UCSD-AML1 (cell line): Measurements from ENCODE around the gene GPATCH1.

Experiments used
- DNase-seq: peaks from one replicate; lab custom pipeline; 2025; ENCODE audit not compliant: unreplicated experiment; lab: John Stamatoyannopoulos, UW

GPATCH1 gene

DNA sequence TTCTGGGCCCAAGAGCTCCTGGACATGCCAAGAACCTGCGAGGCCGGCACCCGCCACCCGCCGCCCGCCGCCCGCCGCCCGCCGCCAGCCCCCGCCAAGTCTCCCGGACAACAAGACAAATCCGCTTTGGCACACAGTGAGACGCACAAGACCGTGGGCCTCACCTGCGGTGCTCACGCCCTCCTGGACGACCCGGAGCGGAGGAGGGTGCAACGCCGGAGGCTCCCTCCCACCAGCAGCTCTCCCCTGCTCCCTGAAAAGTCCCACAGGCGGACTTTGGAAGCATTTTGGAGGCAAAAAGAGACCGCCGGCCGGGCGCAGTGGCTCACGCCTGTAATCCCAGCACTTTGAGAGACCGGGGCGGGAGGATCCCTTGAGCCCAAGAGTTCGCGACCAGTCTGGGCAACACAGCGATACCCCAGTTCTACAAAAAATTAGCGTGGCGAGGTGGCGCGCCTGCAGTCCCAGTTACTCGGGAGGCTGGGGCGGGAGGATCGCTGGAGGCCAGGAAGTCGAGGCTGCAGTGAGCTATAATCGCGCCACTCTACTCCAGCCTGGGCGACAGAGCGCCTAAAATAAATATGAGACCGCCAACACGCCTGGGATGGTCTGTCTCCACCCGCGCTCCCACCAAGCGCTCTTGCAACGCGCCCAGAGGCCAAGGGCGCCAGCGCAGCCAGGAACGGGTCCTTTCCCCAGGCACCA, 17.1 kb upstream of the GPATCH1 start:
- no peak for DNase-seq

- DNase-seq: no peak
Observed at GRCh38 chr19:33064458-33064791, 16.6 kb upstream of the GPATCH1 start.

GRCh38 chr19:33064792-33065550, 16.0 kb upstream of the GPATCH1 start, which contains the start of gene RHPN2:
TSS of gene RHPN2 (minus strand) at chr19:33064888. CDS start at chr19:33064852, 36 bp downstream.
- peak; percentile 29 for DNase-seq

- no peak for DNase-seq
Observed at GRCh38 chr19:33066543-33066942, 14.4 kb upstream of the GPATCH1 start.

- DNase-seq: no peak
Observed at GRCh38 chr19:33067121-33067520, 13.9 kb upstream of the GPATCH1 start.

DNA sequence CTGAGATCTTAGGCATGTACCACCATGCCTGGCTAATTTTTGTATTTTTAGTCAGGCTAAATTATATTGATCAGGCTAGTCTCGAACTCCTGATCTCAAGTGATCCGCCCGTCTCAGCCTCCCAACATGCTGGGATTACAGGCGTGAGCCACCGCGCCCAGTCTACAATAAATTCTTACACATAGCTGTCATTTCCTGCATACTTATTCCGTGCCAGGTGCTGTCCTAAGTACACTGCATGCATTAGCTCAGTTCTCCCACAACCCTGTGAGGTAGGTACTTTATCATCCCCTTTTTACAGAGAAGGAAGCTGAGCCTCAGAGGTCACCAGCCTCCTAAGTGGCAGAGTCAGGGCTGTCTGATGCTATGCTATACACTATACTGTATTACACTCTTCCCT, 9.1 kb upstream of the GPATCH1 start:
- no peak for DNase-seq

- no peak for DNase-seq
Observed at GRCh38 chr19:33075519-33075918, 5.5 kb upstream of the GPATCH1 start.

GRCh38 chr19:33085570-33086128, 4.7 kb downstream of the GPATCH1 start:
- DNase-seq: no peak

DNA sequence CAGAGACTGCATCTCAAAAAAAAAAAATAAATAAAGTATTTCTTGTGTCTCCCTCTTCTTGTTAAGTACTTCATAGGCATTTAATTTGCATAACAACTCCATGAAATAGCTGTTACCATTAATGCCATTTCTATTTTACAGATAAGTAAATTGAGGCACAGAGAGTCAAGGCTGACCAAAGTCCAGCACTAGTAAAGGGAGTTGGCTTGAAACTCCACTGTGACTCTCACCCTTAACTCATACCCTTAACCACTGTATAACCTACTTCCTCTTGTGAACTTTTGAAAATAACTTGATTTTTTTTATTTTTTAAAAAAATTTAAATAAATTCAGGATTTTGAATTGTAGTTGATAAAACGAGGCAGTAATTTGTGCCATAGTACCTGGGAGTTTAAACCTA, 6.0 kb downstream of the GPATCH1 start:
- no peak for DNase-seq

DNA sequence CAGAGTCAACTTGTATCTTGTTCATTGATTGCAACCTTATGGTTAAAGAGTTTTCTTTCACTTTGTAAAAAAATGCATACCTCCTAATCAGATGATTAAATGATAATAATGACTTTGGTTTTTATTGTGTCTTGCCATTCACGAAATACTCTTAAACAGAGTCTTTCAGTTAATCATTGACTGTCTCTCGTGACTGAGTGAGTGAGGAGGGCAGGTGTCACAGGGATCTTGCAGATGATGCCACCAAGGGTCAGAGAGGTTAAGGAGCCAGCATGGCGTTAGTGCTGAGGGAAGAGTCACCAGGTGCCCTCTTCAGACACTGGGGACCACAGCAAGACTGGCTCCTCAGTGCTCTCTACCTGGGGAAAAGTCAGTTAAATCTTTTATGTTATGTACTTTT, 8.0 kb downstream of the GPATCH1 start:
- DNase-seq: no peak

DNA sequence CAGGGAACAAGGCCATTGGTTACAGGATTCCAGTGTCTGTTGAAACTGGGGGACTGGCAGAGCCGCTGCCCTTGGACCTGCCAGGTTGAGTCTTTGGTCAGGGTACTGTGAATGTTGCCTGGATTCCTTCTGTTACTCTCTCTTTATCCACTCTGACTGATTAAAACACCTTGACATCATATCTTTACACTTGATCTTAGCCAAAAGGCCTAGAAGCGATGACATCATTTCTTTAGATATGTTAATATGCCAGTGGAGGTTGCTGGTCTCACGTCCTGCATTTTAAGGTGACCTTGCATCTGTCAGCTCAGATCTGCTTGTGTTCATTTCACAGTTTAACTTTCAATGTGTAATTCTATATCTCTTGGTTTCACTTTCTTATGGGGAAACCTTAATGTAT, 9.2 kb downstream of the GPATCH1 start:
- no peak for DNase-seq

DNA sequence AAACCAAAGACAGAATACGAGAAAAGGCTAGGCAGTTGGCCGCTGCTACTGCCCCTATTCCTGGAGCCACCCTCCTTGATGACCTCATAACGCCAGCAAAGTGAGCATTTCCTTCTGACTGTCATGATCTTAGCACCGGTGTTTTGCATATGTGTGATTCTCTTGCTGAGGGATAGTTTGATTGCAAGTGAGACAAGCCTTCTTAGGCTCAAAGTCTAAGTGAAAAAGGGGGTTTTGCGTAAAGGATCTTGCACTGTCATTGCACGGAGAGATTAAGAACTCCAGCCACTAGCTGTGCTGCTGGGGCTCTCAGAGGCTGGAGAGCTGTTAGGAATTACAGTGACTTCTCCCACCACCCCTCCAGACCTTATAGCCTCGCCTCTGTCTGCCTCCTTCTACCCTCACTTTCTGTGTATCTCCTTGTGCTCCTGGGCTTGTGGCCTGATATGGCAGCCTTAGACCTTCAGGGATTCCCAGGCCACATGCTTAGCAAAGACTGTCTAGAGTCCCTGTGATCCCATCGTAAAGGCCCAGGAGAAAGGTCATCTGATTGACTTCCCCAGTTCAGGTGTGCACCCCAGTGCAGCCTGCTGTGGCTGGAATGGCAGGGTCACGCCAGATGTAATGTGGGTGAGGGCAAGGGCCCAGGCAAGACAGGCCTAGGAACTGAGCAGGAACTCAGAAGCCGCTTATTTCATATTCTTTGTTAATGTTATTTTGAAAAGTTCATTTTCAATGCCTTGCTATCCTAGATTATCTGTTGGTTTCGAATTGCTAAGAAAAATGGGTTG, 12.6 kb downstream of the GPATCH1 start:
- no peak for DNase-seq

DNA sequence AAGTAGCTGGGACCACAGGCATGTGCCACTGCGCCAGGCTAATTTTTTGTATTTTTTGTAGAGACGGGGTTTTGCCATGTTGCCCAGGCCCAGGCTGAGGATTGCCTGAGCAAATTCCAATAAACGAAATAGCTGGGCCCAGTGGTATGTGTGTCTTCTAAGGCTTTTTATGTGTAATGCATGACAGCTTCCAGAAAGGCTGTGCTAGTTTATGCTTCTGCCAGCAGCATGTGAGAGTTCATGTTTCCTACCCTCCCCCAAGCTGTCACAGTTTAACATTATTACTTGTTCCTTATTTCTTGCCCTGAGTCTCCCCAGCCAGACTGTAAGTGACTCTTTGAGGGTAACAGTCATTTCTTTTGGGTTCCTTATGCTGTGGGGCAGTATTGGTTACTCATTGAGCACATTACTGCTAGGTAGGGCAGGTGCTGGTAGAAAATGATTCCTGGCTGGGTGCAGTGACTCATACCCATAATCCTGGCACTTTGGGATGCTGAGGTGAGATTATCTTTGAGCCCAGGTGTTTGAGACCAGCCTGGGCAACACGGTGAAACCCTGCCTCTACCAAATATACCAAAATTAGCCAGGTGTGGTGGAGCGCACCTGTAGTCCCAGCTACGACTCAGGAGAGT, 13.6 kb downstream of the GPATCH1 start:
- DNase-seq: no peak

DNA sequence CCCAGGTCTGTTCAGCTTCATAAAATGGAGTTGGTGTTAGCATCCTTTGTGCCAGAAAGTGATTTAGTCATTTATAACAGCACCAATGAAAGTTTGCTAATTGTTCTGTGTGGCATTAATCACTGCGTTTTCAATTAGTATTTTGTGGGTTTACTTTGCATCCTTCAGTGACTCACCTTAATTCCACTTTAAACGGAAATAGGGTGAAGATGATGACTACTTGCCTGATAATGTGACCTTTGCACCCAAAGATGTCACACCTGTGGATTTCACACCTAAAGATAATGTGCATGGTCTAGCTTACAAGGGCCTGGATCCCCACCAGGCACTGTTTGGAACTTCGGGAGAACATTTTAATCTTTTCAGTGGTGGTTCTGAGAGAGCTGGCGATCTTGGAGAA, 15.0 kb downstream of the GPATCH1 start:
- DNase-seq: no peak

DNA sequence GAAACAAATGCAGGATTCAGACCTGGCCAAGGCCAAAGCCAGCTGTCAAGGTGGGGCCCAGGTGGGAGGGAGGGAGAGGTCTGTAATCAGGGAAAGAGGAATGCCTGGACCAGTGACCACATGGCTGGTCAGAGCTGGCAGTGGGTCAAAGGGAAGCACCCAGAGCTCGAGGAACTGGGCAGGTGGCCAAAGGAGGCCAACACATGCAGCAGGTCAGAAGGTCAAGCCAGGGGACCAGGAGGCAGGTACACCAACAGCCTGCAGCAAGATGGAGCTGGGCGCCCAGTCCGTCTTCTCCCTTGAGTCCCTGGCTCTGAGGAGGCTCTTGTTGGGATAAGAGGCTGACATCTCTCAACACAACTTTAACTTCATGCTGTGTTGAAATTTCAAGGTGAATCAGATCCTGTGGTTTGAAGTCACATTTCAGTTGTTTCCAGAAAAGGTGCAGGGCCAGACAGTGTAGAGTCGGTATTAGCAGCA, 17.1 kb downstream of the GPATCH1 start:
- DNase-seq: no peak

DNA sequence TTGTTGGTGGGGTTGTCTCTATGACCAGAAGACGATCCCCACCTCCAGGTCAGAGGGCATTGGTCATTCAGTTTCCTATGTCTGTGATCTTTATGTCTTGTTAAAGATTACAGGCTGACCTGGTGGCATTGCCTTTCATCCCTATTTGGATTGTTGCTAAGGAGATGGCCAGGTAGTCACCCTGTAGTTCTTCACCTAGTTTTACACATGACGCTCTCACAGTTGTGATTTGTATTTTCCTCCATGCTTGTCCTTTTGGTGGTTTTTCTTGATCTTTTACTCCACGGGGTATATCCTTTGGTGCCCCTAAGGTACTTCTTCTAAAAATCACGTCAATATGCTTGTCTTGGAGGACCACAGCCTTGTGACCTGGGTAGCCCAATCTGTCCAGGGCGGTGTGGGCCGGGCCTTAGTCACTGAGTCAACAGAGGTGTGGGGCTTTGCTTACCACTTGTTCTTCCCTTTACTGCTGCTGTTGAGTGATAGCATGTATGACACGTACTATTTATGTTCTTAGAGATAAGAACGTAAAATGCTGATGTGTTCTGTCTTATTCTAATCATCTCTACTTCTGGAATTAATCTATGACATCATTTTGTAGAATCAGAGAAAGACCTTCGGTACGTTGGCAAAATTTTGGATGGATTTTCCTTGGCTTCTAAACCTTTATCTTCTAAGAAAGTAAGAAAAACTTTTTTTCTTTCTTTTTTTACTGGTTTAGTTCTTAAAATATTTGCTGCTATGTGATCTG, 20.1 kb downstream of the GPATCH1 start:
- no peak for DNase-seq

DNA sequence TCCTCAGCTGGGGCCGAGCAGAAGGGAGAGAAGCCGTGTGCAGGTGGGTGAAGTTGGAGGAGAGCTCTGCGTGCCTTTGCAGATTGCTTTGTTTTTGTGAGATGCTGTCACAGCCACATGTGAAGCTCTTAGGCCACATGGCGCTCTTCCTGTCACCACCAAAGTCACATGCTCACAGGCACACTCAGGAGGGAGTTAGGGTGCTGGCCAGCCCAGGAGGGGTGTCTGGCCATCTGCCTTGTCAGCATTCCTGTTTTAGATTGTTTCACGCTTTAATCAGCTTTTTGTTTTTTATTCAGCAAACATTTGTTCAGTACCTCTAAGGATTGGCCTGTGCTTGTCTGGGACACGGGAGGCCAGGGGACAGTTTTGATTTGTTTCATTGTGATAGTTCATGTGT, 21.9 kb downstream of the GPATCH1 start:
- DNase-seq: no peak

DNA sequence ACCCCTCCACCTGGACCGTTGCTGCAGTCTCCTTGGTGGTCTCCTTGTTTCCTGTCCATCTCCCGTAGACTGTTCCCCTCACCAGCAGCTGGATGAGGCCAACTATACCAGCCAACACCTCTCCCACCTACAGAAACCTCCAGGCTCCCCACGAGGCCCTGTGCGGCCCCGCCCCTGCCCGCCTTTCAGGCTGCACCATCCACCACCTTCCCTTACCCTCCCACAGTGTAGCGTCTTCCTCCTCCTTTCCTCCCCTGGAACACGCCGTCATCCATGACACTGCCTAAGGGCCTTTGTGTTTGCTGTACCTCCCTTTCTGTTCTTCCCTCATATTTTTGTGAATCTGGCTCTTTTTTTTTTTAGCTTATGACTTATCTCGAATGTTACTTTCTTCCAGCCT, 27.2 kb downstream of the GPATCH1 start:
- DNase-seq: no peak

GRCh38 chr19:33110137-33110910, 29.3 kb downstream of the GPATCH1 start:
- DNase-seq: no peak

DNA sequence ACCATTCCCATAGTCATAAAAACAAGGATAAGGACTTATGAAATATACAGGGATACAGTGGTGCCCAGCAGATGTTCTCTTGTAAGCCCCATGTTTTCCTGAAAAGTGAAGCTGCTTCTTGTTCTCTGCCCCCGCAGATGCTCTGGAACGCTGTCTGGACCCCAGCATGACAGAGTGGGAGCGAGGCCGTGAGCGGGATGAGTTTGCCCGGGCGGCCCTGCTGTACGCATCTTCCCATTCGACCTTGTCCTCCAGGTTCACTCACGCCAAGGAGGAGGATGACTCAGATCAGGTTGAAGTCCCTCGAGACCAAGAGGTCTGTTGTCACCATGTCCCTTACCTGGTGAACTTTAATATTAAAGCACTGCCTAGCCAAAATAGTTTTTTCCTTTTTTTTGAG, 30.6 kb downstream of the GPATCH1 start:
- no peak for DNase-seq
